ENCODE results near the gene MUC15.

DNA sequence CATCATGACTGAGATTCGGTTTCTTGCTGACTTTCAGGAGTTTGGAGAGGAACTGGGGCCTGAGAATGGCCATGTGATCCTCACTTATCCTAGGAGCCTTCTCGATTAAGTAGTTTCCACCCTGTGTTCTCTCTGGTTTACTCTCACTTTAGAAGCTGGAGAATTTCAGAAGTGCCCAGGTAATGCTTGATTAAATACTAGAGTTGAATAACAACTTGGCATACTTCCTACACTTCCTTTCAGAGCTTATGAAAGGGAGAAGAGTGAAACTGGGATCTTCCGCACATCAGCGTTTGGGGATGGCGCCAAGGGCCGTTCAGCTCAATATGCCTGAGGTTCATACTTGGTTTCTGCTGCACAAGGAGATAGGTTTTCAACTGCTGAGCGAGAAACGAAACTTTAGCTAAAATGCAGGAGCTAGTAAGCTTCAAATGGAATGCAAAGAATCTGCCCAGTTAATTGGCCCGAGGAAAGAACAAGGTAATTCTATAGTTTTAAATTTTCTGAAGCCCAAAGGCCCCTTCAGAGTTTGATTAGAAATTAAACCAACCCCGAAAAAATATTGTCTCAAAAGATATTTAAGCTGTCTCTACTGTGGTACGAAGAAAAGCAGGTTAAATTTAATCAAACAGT, 823 bp upstream of the MUC15 start:
- TF ChIP-seq, protein P1, sequence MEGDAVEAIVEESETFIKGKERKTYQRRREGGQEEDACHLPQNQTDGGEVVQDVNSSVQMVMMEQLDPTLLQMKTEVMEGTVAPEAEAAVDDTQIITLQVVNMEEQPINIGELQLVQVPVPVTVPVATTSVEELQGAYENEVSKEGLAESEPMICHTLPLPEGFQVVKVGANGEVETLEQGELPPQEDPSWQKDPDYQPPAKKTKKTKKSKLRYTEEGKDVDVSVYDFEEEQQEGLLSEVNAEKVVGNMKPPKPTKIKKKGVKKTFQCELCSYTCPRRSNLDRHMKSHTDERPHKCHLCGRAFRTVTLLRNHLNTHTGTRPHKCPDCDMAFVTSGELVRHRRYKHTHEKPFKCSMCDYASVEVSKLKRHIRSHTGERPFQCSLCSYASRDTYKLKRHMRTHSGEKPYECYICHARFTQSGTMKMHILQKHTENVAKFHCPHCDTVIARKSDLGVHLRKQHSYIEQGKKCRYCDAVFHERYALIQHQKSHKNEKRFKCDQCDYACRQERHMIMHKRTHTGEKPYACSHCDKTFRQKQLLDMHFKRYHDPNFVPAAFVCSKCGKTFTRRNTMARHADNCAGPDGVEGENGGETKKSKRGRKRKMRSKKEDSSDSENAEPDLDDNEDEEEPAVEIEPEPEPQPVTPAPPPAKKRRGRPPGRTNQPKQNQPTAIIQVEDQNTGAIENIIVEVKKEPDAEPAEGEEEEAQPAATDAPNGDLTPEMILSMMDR (IDR thresholded peaks at IDR 0.05), result no peak
- TF ChIP-seq EZH2 (IDR thresholded peaks at IDR 0.05) (no peak), EZH2phosphoT487 (IDR thresholded peaks at IDR 0.05) (no peak)
